CD14-positive monocyte (primary cell): ENCODE measurements around the gene GABBR2. TPM values are rescaled to one million over a fixed set of nuclear protein-coding genes. Genes with fewer than 3 reads are reported as not detected.

Experiments used
- DNase-seq, 3 donors: peaks; one replicate each; pipeline ENCODE4 v3.0.0-alpha.2; 2011 to 2022
- H2AFZ ChIP-seq: 2 replicates; pipeline ENCODE4 v1.6.0; 2012; ENCODE audit warnings: mild to moderate bottlenecking, low read depth, low read length, inconsistent platforms; ENCODE audit not compliant: insufficient read depth, poor library complexity, severe bottlenecking
- H3K27ac ChIP-seq, 2 donors: 1 replicate in 1 of 2; 2 replicates in 1 of 2; pipeline ENCODE4 v1.5.1; 2012 to 2013; ENCODE audit warnings: low read length in 2 of 2, control low read depth in 1 of 2, inconsistent platforms in 1 of 2, low read depth in 1 of 2, mild to moderate bottlenecking in 1 of 2
- H3K27me3 ChIP-seq, 2 donors: one replicate each; pipeline versions ENCODE4 v1.6.0 to v1.6.1; 2011 to 2013; ENCODE audit warnings: low read length in 2 of 2; ENCODE audit not compliant: control insufficient read depth in 2 of 2, insufficient read depth in 2 of 2
- H3K36me3 ChIP-seq, 2 donors: replicated peaks in 1 of 2; 1 replicate in 1 of 2; 2 replicates in 1 of 2; pipeline versions ENCODE4 v1.5.1 to v1.6.1; 2012 to 2013; ENCODE audit warnings: low read length in 2 of 2, control low read depth in 1 of 2, inconsistent platforms in 1 of 2, mild to moderate bottlenecking in 1 of 2; ENCODE audit not compliant: insufficient read depth in 2 of 2, control insufficient read depth in 1 of 2
- H3K4me1 ChIP-seq, 2 donors: 1 replicate in 1 of 2; 2 replicates in 1 of 2; pipeline versions ENCODE4 v1.5.1 to v1.6.1; 2012 to 2013; ENCODE audit warnings: low read length in 2 of 2, control low read depth in 1 of 2, inconsistent platforms in 1 of 2, mild to moderate bottlenecking in 1 of 2, moderate library complexity in 1 of 2; ENCODE audit not compliant: insufficient read depth in 2 of 2, control insufficient read depth in 1 of 2
- H3K4me2 ChIP-seq: replicated peaks from 2 replicates; pipeline ENCODE3; 2012; ENCODE audit warnings: low read length, moderate library complexity, mild to moderate bottlenecking; ENCODE audit not compliant: poor library complexity, severe bottlenecking; ENCODE audit errors: extremely low read depth
- H3K4me3 ChIP-seq, 3 experiments: fragments of 200-600 bp in 1 of 3; sonication (generic) in 1 of 3; replicated peaks in 1 of 3; 1 replicate in 2 of 3; 2 replicates in 1 of 3; pipeline ENCODE4 v1.5.1; 2011 to 2013; ENCODE audit warnings: low read length in 3 of 3, mild to moderate bottlenecking in 3 of 3, control low read depth in 2 of 3, low read depth in 2 of 3, inconsistent platforms in 1 of 3, moderate library complexity in 1 of 3
- H3K79me2 ChIP-seq: 2 replicates; pipeline ENCODE4 v1.6.0; 2012; ENCODE audit warnings: mild to moderate bottlenecking, control low read depth, inconsistent platforms, low read length, moderate library complexity; ENCODE audit not compliant: insufficient read depth
- H3K9ac ChIP-seq: 2 replicates; pipeline ENCODE4 v1.6.0; 2017; ENCODE audit warnings: low read length, mild to moderate bottlenecking; ENCODE audit not compliant: insufficient read depth, poor library complexity, severe bottlenecking
- H3K9me3 ChIP-seq, 2 donors: replicated peaks in 1 of 2; 1 replicate in 1 of 2; 2 replicates in 1 of 2; pipeline versions ENCODE4 v1.5.1 to v1.6.1; 2012 to 2013; ENCODE audit warnings: low read length in 2 of 2, control low read depth in 1 of 2; ENCODE audit not compliant: control insufficient read depth in 1 of 2, insufficient read depth in 1 of 2
- H4K20me1 ChIP-seq: 2 replicates; pipeline ENCODE4 v1.6.0; 2012; ENCODE audit warnings: mild to moderate bottlenecking, low read length, control low read depth, moderate library complexity; ENCODE audit not compliant: insufficient read depth
- H3K27ac Mint-ChIP-seq, 7 donors: one replicate each; pipeline ENCODE4 v1.8.0; 2020; ENCODE audit warnings: mild to moderate bottlenecking in 7 of 7, mixed read lengths in 7 of 7, moderate library complexity in 6 of 7, inconsistent platforms in 2 of 7
- H3K27me3 Mint-ChIP-seq, 3 donors: one replicate each; pipeline ENCODE4 v1.8.0; 2021 to 2022; ENCODE audit warnings: low read depth in 3 of 3, mild to moderate bottlenecking in 3 of 3, mixed read lengths in 3 of 3, moderate library complexity in 3 of 3, inconsistent platforms in 1 of 3
- H3K36me3 Mint-ChIP-seq, 2 donors: one replicate each; pipeline ENCODE4 v1.8.0; 2020; ENCODE audit warnings: mixed read lengths in 2 of 2, inconsistent platforms in 1 of 2, mild to moderate bottlenecking in 1 of 2
- H3K4me1 Mint-ChIP-seq: one replicate; pipeline ENCODE4 v1.8.0; 2020; ENCODE audit warnings: mild to moderate bottlenecking, mixed read lengths
- H3K4me3 Mint-ChIP-seq, 2 donors: one replicate each; pipeline ENCODE4 v1.8.0; 2020; ENCODE audit warnings: mild to moderate bottlenecking in 2 of 2, mixed read lengths in 2 of 2, moderate library complexity in 1 of 2
- H3K9me3 Mint-ChIP-seq, 7 donors: one replicate each; pipeline ENCODE4 v1.8.0; 2020 to 2022; ENCODE audit warnings: mixed read lengths in 7 of 7, mild to moderate bottlenecking in 6 of 7, moderate library complexity in 6 of 7, inconsistent platforms in 2 of 7
- CTCF ChIP-seq: fragments of 200-600 bp; IDR thresholded peaks from one replicate; pipeline ENCODE4 v1.8.0; 2022; ENCODE audit warnings: antibody characterized with exemption, mild to moderate bottlenecking
- WGBS: methylation state at CpG from one replicate; pipeline ENCODE4 v1.1.5; 2013; ENCODE audit warnings: missing lambda C conversion rate; ENCODE audit not compliant: insufficient coverage; 5-methylcytosine and 5-hydroxymethylcytosine counted together
- intact Hi-C, 2 donors: fragments of 100-400 bp; cut with micrococcal nuclease; formaldehyde crosslinking; loops; one replicate each; pipeline versions ENCODE4 v1.15.0 to v1.15.1; 2023
- polyA plus RNA-seq, 3 donors: library from polyadenylated mRNA; depleted of rRNA in 1 of 3; unstranded in 2 of 3; stranded (reverse) in 1 of 3; fragments of 300-500 nt in 2 of 3; fragments of >200 nt in 1 of 3; fragmentation: Illumina TruSeq in 2 of 3; gene quantifications; 1 replicate in 2 of 3; 2 replicates in 1 of 3; pipeline ENCODE4 v1.2.3, GENCODE V29; 2012 to 2021

GABBR2 gene
- polyA plus RNA-seq, 3 donors: not detected

GRCh38 chr9:98678244-98678842 is 30.4 kb downstream of the GABBR2 start:
- TF ChIP-seq CTCF: peak; percentile 53
- Histone ChIP-seq H3K4me3 (no peak overlapping the region), H3K36me3 (no peaks in the 10 kb centered on the region), H3K27me3 (no peaks in the 10 kb centered on the region), H2AFZ (no peak overlapping the region), H3K4me1 (no peaks in the 10 kb centered on the region), H3K4me2 (no peak overlapping the region), H3K79me2 (no peaks in the 10 kb centered on the region), H3K27ac (no peak overlapping the region), H3K9ac (no peak overlapping the region), H4K20me1 (no peaks in the 10 kb centered on the region), H3K9me3 (no peaks in the 10 kb centered on the region)
- 31% methylated on average over 8 of the region's 9 CpGs for WGBS
- intact Hi-C loops: no loop called here
- Mint-ChIP-seq H3K4me1 (peaks cover 3% of the 10 kb centered on the region), H3K4me3 (no peak overlapping the region), H3K9me3 (peaks cover 0 to 18% (median 5%) of the 10 kb centered on the region in 7 donors), H3K27me3 (peaks cover 4 to 14% (median 12%) of the 10 kb centered on the region in 3 donors), H3K36me3 (no peaks in the 10 kb centered on the region), H3K27ac (no peak overlapping the region)
- DNase-seq: no peak

- Histone ChIP-seq H3K27ac (no peak overlapping the region), H3K9me3 (no peaks in the 10 kb centered on the region), H4K20me1 (no peaks in the 10 kb centered on the region), H3K36me3 (no peaks in the 10 kb centered on the region), H3K4me1 (no peaks in the 10 kb centered on the region), H3K27me3 (no peaks in the 10 kb centered on the region), H3K79me2 (no peaks in the 10 kb centered on the region), H3K9ac (no peak overlapping the region), H3K4me2 (no peak overlapping the region), H2AFZ (no peak overlapping the region), H3K4me3 (no peak overlapping the region)
- peaks cover 4 to 13% (median 12%) of the 10 kb centered on the region in 3 donors for H3K27me3 Mint-ChIP-seq
- no peak for TF ChIP-seq CTCF
- peaks cover 0 to 18% (median 6%) of the 10 kb centered on the region in 7 donors for H3K9me3 Mint-ChIP-seq
- H3K4me1 Mint-ChIP-seq: peaks cover 9% of the 10 kb centered on the region
- intact Hi-C loops: no loop called here
- no peak overlapping the region for H3K27ac Mint-ChIP-seq
- H3K36me3 Mint-ChIP-seq: no peaks in the 10 kb centered on the region
- no peak overlapping the region for H3K4me3 Mint-ChIP-seq
- no peak for DNase-seq
- WGBS: 72% methylated on average over 2 of the region's 5 CpGs
Observed at GRCh38 chr9:98673681-98674080, 35.1 kb downstream of the GABBR2 start.
